Spleen (tissue), 11 donors: ENCODE data around the gene SLC35F5. TPM values are rescaled to one million over a fixed set of nuclear protein-coding genes. Genes with fewer than 3 reads are reported as not detected.
"Not testable (repeated sequence)": the region's sequence is repeated elsewhere in the genome, so short reads cannot be mapped to it uniquely, and the experiment has no call there.

ENCODE experiments used
- DNase-seq: peaks from one replicate; pipeline ENCODE4 v3.0.0-alpha.2; 2020
- H3K27ac ChIP-seq, 8 donors: fragments of 200-600 bp; sonication (generic) in 7 of 8; 1 replicate in 4 of 8; 2 replicates in 4 of 8; pipeline versions ENCODE4 v1.5.0 to v1.8.0; 2016 to 2021; ENCODE audit warnings: inconsistent platforms in 4 of 8, mild to moderate bottlenecking in 4 of 8, moderate library complexity in 1 of 8
- H3K27me3 ChIP-seq, 7 donors: fragments of 200-600 bp; sonication (generic) in 6 of 7; replicated peaks in 1 of 7; 1 replicate in 4 of 7; 2 replicates in 3 of 7; pipeline versions ENCODE4 v1.5.0 to v1.8.0; 2016 to 2021; ENCODE audit warnings: inconsistent platforms in 3 of 7, mild to moderate bottlenecking in 1 of 7
- H3K36me3 ChIP-seq, 6 donors: fragments of 200-600 bp; sonication (generic) in 5 of 6; 1 replicate in 4 of 6; 2 replicates in 2 of 6; pipeline versions ENCODE4 v1.5.0 to v1.8.0; 2016 to 2021; ENCODE audit warnings: inconsistent platforms in 2 of 6
- H3K4me1 ChIP-seq, 6 donors: fragments of 200-600 bp; sonication (generic) in 5 of 6; 1 replicate in 3 of 6; 2 replicates in 3 of 6; pipeline versions ENCODE4 v1.5.0 to v1.8.0; 2016 to 2021; ENCODE audit warnings: inconsistent platforms in 3 of 6
- H3K4me3 ChIP-seq, 8 donors: fragments of 200-600 bp; sonication (generic) in 7 of 8; 1 replicate in 4 of 8; 2 replicates in 4 of 8; pipeline versions ENCODE4 v1.5.0 to v1.8.0; 2016 to 2021; ENCODE audit warnings: inconsistent platforms in 4 of 8, mild to moderate bottlenecking in 4 of 8, moderate library complexity in 2 of 8
- H3K9me3 ChIP-seq, 8 donors: fragments of 200-600 bp; sonication (generic) in 7 of 8; 1 replicate in 4 of 8; 2 replicates in 4 of 8; pipeline versions ENCODE4 v1.5.0 to v1.8.0; 2016 to 2021; ENCODE audit warnings: inconsistent platforms in 4 of 8
- POLR2A ChIP-seq, 3 donors: fragments of 450-650 bp; IDR thresholded peaks; one replicate each; pipeline ENCODE4 v1.5.1; 2017; ENCODE audit warnings: antibody characterized with exemption in 3 of 3, mild to moderate bottlenecking in 1 of 3
- POLR2AphosphoS5 ChIP-seq, 3 donors: sonication (generic); formaldehyde crosslinking; IDR thresholded peaks; one replicate each; pipeline ENCODE4 v1.5.1; 2017; ENCODE audit warnings: antibody characterized with exemption in 3 of 3
- WGBS, 5 donors: extraction: QIAGEN DNeasy Blood & Tissue Kit in 3 of 5; methylation state at CpG; one replicate each; pipeline versions ENCODE4 v1.1.5 to v1.1.7; 2013 to 2018; 5-methylcytosine and 5-hydroxymethylcytosine counted together
- intact Hi-C: fragments of 100-400 bp; cut with DNase I; formaldehyde crosslinking; loops from one replicate; pipeline ENCODE4 v1.15.0; 2023; ENCODE audit warnings: low total_unique reads
- microRNA-seq, 3 donors: library from miRNA; unstranded; fragments of <30 nt; microRNA quantifications; one replicate each; pipeline versions ENCODE4 to v1.1.0, GENCODE V29; 2019 to 2020
- polyA plus RNA-seq, 3 donors: library from polyadenylated mRNA; stranded (reverse); fragments of 200-250 nt; gene quantifications; one replicate each; pipeline ENCODE4 v1.2.1, GENCODE V29; 2013
- small RNA-seq, 4 donors: library from RNA; depleted of rRNA; stranded (forward); fragments of <200 nt; gene quantifications; one replicate each; pipeline ENCODE3, GENCODE V24; 2016
- total RNA-seq, 7 donors: library from RNA; depleted of rRNA in 3 of 7; stranded (reverse); fragments of >200 nt in 3 of 7; fragmentation: NEBNext Ultra II Directional in 4 of 7; extraction: Animal tissue kit (Norgen Biotek cat#: 25700) in 4 of 7; gene quantifications; one replicate each; pipeline versions ENCODE4 v1.1.0 to v1.2.1, GENCODE V29; 2016 to 2021
- TF ChIP-seq, protein P1 (sequence below), 11 experiments: fragments of 200-600 bp in 7 of 11; fragments of 450-650 bp in 4 of 11; sonication (generic) in 4 of 11; IDR thresholded peaks in 8 of 11; conservative IDR thresholded peaks in 3 of 11; 1 replicate in 7 of 11; 2 replicates in 4 of 11; pipeline versions ENCODE4 v1.4.0 to v1.8.0; 2016 to 2021; ENCODE audit warnings: antibody characterized with exemption in 11 of 11, inconsistent platforms in 4 of 11, mild to moderate bottlenecking in 1 of 11
- donor health status: healthy with polysubstance abuse.
- donor health status: DM: no; HTN: no; CAD: no; lungs with moderate emphysema.
- donor health status: DM: no; HTN: no; CAD: no.
- donor health status: Bipolar disorder and iron deficiency.
- donor health status: healthy.
- donor health status: DM: no; HTN: no; CAD: no.
- donor health status: DM: yes; HTN: yes; CAD: no.

The SLC35F5 gene
- total and polyA plus RNA-seq, 10 donors, result 10.4 to 104 (median 56.1) TPM

DNA sequence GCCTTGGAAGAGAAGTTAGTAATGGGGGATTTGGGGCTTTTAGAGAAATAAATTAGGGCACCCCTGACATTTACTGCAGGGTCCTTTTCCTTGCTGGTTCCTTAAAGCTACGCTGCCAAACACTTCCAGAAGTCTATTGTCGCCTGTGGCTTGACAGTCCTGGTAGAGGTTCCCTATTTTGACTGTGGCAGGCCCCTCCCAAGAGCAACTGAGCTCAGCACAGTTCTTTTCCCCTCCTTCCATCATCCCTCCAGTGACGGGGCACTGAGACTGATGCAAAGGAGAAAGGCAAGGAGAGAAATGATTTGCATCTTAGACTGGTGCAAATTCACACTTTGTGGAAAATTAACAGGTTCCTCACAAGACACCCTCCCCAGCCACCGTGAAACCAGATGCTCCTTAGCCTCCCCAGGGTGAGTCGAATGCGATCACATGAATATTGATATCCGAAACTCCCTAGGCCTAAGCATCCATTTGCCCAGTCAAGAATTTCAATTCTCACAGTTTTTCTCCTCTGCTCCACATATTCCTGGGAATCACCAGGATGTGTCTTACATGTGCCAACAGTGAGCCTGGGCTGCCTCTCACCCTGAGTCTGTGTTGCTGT lies 84.0 kb downstream of the SLC35F5 start:
- Histone ChIP-seq H3K4me3 (no peak overlapping the region), H3K9me3 (no peaks in the 10 kb centered on the region), H3K4me1 (no peaks in the 10 kb centered on the region), H3K27me3 (no peaks in the 10 kb centered on the region), H3K36me3 (no peaks in the 10 kb centered on the region), H3K27ac (no peak overlapping the region)
- intact Hi-C loops, result no loop called here
- DNase-seq, result no peak
- 69 to 82% (median 76%) methylated on average over 7 of the region's 7 CpGs for WGBS, 5 donors
- TF ChIP-seq, protein P1, sequence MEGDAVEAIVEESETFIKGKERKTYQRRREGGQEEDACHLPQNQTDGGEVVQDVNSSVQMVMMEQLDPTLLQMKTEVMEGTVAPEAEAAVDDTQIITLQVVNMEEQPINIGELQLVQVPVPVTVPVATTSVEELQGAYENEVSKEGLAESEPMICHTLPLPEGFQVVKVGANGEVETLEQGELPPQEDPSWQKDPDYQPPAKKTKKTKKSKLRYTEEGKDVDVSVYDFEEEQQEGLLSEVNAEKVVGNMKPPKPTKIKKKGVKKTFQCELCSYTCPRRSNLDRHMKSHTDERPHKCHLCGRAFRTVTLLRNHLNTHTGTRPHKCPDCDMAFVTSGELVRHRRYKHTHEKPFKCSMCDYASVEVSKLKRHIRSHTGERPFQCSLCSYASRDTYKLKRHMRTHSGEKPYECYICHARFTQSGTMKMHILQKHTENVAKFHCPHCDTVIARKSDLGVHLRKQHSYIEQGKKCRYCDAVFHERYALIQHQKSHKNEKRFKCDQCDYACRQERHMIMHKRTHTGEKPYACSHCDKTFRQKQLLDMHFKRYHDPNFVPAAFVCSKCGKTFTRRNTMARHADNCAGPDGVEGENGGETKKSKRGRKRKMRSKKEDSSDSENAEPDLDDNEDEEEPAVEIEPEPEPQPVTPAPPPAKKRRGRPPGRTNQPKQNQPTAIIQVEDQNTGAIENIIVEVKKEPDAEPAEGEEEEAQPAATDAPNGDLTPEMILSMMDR (IDR thresholded peaks at IDR 0.05 in 8 of 11, conservative IDR thresholded peaks at IDR 0.05 in 3 of 11), result no peak
- no peak for TF ChIP-seq POLR2AphosphoS5 (IDR thresholded peaks at IDR 0.05)
- no peak for TF ChIP-seq POLR2A (IDR thresholded peaks at IDR 0.05)

DNA sequence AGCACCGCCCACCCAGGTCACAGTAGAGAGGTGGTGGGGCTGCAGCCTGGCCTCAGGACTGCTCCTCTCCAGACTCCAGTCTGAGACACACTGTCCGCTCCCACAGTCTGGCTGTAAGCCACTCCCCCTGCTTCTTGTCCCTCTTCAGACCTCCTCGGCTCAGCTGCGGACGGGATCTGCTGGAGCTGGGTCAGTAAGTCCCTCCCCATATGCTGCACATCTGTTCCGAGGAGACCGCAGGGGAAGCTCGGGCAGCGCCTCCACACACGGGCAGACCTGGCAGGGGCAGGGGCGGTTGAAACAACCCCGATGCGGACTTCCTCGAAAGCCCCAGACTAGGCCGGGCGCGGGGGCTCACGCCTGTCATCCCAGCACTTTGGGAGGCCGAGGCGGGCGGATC lies 87.4 kb downstream of the SLC35F5 start:
- H3K4me3 ChIP-seq, H3K27ac ChIP-seq, H3K9me3 ChIP-seq, DNase-seq, intact Hi-C loops, H3K27me3 ChIP-seq, H3K4me1 ChIP-seq, H3K36me3 ChIP-seq: not testable (repeated sequence)
- 91 to 98% (median 96%) methylated on average over 20 to 21 of the region's 21 CpGs for WGBS, 5 donors

DNA sequence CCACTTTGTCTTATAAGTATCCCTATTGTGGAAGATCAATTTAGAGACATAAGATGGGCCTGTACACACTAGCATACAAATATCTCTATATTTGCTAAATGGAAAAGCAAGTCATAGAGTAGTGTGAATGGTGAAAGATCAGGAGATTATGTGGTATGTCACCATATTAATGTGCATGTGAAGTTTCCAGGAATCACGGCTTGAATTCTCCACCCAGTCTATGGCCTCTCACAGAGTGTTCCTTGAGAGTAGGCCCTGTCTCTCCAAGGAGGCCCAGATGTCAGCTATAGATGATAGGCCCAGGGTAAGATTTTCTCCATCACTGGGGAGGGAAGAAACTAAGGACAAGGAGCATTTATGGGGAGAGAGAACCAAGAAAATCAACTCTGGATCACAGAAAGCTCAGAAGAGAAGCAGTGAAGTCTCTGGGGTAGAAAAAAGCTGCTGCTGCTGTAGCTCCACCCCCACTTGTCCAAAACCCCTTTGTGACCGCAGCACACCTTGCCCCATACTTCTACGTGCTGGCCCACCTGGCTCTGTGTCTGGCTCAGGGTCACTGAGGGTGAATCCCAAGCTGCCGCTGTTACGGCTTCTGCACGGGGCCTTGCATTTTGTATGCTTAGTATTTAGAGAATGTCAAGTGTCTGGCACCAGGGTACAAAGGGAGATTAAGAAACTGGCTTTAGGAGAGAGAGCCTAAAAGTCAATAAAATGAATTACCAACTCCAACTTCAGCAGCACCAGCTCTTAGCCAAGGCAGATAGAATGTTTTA lies 91.5 kb downstream of the SLC35F5 start:
- H3K9me3 ChIP-seq, H3K4me1 ChIP-seq, intact Hi-C loops, H3K36me3 ChIP-seq, DNase-seq, H3K27me3 ChIP-seq, H3K4me3 ChIP-seq, H3K27ac ChIP-seq: not testable (repeated sequence)
- 83 to 97% (median 92%) methylated on average over 5 to 6 of the region's 6 CpGs for WGBS, 5 donors

DNA sequence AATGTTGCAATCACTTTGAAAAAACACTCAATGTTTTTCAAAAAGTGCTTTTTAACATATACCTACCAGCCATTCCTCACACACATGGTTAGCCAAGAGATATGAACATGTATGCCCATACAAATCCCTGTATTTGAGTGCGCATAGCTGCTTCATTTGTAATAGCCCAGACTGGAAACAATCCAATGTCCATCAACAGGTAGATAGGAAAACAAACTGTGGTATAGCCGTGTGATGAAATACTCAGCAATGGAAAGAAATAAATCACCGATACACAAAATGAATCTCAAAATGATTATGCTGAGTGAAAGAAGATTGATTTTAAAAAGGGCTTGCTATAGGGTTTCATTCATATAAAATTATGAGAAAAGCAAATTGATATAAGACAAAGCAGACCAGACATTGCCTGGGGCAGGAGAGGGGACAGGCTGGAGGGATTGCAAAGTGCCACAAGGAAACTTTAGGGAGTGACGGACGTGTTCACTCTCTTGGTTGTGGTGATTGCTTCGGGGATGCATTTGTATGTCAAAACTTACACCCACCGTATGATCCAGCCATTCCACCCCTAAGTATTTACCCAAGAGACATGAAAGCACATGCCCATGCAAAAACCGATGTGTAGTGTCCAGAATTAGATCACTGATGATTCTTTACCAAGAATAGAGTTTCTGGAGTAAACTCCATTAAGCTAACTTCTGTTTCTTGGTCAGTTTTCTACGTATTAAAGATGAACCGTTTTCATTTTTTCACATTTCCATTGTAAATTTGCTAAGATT lies 93.0 kb downstream of the SLC35F5 start:
- WGBS, 5 donors, result 87 to 93% (median 89%) methylated on average over 9 to 10 of the region's 10 CpGs
- intact Hi-C loops, H3K9me3 ChIP-seq, H3K4me3 ChIP-seq, DNase-seq, H3K27me3 ChIP-seq, H3K36me3 ChIP-seq, H3K4me1 ChIP-seq, H3K27ac ChIP-seq: not testable (repeated sequence)

Small RNA genes within 50 kb of the gene (microRNA-seq; reads per million reads assigned to microRNA genes)
- gene MIR4782, result 0 reads per million in 3 donors

Small RNA genes within 50 kb of the gene (small RNA-seq; reads per million reads assigned to genes)
- gene MIR4782 (0 reads per million in 4 donors), gene RNU6-744P (0 reads per million in 4 donors)

Other genes with a start within 250 kb of the SLC35F5 start
- 10 to 100 TPM; 12.1 to 29.5 (median 17.8) TPM for gene RABL2A, start 129.4 kb downstream of the SLC35F5 start, total RNA-seq
- gene RABL2A, start 129.4 kb downstream of the SLC35F5 start, polyA plus RNA-seq, result 10 to 100 TPM; 10.5 to 13.9 (median 10.9) TPM
- gene ACTR3, start 133.4 kb upstream of the SLC35F5 start, total RNA-seq, result 100 to 1,000 TPM; 186 to 488 (median 286) TPM
- 100 to 1,000 TPM in 2 of 3 donors, 10 to 100 TPM in 1; 75.5 to 118 (median 115) TPM for gene ACTR3, start 133.4 kb upstream of the SLC35F5 start, polyA plus RNA-seq